ENCODE measurements around the gene MYBPH. TPM values are rescaled to one million over a fixed set of nuclear protein-coding genes. Genes with fewer than 3 reads are reported as not detected.

MYBPH gene
- polyA plus RNA-seq (ENCODE audit: insufficient read length in 3 of 3) = under 1 TPM; 0.08 to 0.32 (median 0.31) TPM

DNA sequence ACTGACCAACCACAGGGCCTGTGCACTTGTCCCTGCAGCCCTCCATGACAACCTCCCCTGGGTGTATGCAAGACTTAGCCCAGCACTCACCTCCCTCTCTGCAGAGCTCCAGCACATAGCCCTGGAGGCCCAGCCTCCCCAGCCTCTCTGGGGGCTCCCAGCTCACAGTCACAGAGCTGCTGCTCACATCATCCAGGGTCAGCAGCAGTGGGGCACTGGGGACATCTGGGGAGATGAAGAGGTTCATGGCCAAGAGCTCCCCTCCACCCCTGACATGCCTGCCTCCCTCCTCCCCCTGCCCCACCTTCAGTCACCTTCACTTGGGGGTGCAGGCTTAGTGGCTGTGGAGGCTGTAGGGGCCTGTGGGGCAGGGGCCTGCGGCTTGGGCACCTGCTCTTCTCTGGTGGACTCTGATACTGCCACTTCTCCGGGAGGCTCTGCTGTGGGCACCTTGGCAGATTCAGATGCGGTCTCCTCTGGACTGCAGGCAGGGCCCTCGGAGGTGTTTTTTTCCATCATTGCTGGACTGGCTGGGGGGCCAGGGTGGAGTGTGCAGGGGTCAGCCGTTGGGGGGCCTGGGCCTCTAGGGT is at the start of gene MYBPH:
TSS of gene MYBPH (minus strand) at position 590 of the 590 bp plus-strand sequence. CDS start at position 519, 71 bp downstream.
- DNase-seq (ENCODE audit: low read depth in 3 of 3, low spot score in 2 of 3) = no peak

DNA sequence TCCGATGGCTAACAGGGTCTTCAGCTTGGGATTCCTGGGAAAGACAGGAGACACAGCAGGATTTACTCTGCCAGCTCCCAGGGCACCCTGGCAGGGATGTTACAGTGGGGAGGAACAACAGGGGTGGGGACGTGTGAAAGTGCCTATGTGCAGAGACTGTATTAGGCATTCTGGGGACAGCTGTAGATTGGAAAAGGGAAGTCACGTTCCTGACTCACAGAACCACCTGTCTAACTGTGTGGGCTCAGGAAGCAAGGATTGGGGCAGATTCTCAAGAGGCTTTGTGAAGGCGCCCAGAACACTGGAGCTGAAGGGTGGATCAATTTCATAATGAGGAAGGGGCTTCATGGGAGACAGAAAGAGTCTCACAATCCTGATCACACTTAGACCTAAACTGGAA is 49.4 kb upstream of the MYBPH start:
- no peak for DNase-seq (ENCODE audit: low read depth in 3 of 3, low spot score in 2 of 3)

- no peak for DNase-seq (ENCODE audit: low read depth in 3 of 3, low spot score in 2 of 3)
Measured at GRCh38 chr1:203223012-203223775, 47.6 kb upstream of the MYBPH start.

GRCh38 chr1:203219934-203220333 is 44.3 kb upstream of the MYBPH start:
- DNase-seq (ENCODE audit: low read depth in 3 of 3, low spot score in 2 of 3) = no peak

DNA sequence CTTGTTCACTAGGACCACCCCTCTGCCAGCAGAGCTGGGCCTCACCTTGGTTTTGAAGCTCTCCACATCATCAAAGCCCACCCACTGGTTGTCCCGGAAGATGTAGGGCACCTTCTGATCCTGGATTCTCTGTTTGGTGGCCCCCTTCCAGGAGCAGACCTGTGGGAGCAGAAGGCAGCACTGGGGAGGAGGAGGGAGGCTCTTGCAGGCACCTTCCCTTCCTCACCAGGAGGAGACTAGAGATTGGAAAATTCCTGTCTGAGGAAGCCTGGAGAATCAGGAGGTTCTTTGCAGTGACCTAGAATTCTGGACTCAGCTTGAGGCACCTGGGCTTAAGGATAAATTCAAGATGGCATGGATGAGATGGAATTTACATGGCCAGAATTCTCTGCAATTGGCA is 43.5 kb upstream of the MYBPH start:
- DNase-seq (ENCODE audit: low read depth in 3 of 3, low spot score in 2 of 3) = no peak

- DNase-seq (ENCODE audit: low read depth in 3 of 3, low spot score in 2 of 3) = no peak
Measured at GRCh38 chr1:203217668-203218067, 42.0 kb upstream of the MYBPH start.

DNA sequence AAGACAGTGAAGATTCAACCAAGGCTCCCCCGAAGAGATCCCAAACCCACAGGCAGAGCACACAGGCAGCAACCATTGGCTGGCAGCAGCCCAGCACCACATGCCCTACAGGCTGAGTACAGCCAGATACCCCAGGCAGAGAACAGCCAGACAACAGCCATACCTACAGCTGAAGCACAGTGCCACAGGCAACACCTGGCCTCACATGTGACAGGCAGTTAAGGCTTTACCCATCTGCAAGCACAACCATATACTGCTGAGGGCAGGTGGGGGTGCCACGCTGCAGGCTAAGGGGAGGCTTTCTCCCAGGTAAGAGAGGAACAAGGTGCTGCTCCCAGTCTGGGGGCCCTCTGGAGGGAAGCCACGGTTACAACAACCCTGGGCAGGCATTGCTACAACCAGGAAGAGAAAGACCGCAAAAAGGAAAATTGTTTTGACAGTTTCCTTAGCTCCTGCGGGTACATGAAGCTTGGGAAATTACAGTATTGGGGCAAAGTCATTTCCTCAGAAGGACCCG is 41.6 kb upstream of the MYBPH start:
- DNase-seq (ENCODE audit: low read depth in 3 of 3, low spot score in 2 of 3) = no peak

DNA sequence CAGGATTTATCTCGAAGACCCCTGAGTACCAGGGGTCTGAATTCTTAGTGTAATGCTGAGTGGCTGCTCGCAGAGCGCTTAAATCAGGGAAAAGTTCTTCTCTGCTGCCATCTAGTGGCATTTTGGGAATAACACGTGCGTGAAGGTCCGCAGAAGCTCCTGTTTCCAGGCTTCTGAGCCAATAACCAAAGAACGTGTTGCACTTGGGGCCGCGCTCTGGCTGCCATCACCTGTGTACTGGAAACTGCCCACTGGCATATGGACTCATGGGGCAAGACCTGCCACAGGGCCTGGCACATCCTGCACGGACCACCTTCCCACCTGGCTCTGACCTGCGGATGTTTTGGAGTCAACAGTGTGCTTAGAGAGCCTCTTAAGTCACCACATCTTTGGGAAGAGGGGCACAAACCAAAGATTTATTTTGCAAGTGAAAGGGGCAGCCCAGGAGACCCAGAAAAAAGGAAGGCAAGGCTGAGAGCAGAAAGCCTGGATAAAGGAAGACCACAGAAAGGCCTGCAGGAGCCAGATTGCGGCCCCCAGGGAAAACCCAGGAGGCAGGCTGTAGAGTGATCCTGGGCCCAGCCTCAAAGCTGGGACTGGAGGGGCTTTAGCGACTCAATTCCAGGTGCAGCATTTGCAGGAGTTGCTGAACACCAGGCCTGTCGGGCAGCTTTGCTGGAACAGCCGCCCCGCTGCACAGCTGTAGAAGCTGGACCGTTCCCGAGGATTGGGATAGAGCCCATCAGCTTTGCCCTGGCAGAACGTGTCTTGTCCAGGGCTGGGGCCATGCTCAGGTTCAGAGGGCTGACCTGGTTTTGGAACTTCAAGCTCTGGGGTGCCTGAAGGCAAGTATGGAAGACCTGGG is 40.9 kb upstream of the MYBPH start:
- peak; percentile 64 to 75 (median 73) for DNase-seq (ENCODE audit: low read depth in 3 of 3, low spot score in 2 of 3)

DNA sequence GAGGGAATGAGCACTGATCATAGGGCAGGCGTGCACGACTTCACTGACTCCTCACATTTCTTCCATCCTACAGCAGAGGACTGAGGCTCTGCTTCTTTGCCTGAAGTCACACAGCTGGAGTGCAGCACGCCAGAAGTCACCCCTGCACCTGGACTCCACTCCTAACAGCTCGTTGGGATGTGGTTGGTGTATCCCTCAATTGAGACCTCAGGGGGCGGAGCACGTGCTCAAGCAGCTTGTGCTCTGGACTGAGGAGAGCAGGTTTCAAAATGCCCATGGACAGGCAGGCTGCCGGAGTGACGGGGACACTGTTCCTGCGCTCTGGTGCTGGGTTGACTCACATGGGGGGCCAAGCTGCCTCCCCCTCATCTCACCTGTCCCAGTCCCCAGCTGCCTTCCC is 39.9 kb upstream of the MYBPH start:
- no peak for DNase-seq (ENCODE audit: low read depth in 3 of 3, low spot score in 2 of 3)

DNA sequence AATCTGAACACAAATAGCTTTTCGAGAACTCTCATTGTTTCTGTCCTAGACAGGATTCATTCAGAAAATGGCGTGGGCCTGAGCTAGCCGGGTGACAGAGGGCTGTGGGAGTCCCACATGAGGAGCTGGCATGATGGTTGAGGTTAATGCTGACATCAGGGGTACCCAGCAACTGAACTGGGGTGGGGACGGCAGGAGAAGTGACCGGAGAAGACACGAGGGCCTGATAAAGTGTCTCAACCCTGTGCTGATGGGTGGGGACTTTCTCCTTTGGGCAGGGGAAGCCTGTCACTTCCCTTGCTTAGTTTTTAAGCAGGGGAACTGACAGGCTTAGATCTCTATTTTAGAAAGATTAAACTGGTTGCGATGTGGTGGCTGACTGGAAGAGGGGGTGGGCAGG is 39.2 kb upstream of the MYBPH start:
- DNase-seq (ENCODE audit: low read depth in 3 of 3, low spot score in 2 of 3) = no peak

DNA sequence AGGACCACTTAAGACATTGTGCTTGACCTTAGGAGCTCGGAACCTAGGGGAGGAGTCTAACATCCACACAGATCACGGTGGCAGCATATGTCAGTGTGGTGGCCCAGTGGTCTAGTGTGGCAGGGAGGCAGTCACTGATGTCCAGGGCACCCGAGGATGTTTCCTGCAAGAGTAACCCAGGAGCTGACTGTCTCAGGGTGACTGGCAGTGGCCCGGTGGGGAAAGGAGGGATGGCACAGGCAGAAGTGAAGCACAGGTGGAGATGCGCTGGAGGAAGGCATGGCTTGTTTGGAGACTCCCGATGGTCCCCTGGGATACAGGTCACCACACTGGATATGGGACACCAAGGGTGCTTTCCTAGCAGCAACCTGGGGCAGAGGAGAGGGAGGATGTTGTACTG is 37.5 kb upstream of the MYBPH start:
- no peak for DNase-seq (ENCODE audit: low read depth in 3 of 3, low spot score in 2 of 3)

DNA sequence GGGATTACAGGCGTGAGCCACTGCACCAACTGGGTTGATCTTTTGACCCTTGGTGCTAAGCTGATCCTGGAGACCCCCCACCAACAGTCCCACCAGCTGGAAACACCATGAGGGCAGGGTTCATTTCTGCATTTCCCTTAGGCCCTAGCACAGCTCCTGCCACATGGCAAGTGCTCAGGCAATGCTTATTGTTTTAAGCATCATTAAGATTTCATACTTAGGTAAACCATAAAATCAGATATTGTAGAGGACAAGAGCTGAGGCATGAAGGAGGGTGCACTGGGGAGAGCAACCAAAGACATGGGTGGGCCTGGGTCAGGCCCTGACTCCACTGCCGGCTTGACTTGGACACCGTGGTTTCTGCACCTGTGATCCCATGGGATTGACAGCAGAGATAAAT is 36.2 kb upstream of the MYBPH start:
- no peak for DNase-seq (ENCODE audit: low read depth in 3 of 3, low spot score in 2 of 3)

DNA sequence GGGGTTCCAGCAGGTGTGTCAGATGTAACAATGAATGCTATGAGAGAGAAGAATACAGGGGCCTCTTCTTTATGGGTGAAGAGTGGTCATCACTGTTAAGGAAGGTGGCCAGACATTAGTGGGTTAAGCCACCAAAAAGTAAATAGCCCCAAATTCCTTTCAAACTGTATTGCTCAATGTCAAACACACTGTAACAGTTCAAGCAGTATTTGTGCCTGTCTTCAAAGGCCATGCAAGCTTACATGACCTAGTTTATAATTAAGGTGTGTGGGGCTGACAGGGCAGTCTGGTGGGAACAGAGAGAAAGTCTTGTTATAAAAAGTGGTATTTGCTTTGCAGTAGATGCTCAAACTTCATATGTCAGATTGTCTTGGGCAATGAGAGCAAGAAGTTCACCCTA is 35.4 kb upstream of the MYBPH start:
- DNase-seq (ENCODE audit: low read depth in 3 of 3, low spot score in 2 of 3) = no peak

- no peak for DNase-seq (ENCODE audit: low read depth in 3 of 3, low spot score in 2 of 3)
Measured at GRCh38 chr1:203210350-203210749, 34.7 kb upstream of the MYBPH start.

GRCh38 chr1:203208181-203208580 is 32.6 kb upstream of the MYBPH start:
- DNase-seq (ENCODE audit: low read depth in 3 of 3, low spot score in 2 of 3) = no peak

GRCh38 chr1:203207751-203208150 is 32.1 kb upstream of the MYBPH start:
- DNase-seq (ENCODE audit: low read depth in 3 of 3, low spot score in 2 of 3) = no peak

- DNase-seq (ENCODE audit: low read depth in 3 of 3, low spot score in 2 of 3) = no peak
Measured at GRCh38 chr1:203206129-203206687, 30.6 kb upstream of the MYBPH start.

DNA sequence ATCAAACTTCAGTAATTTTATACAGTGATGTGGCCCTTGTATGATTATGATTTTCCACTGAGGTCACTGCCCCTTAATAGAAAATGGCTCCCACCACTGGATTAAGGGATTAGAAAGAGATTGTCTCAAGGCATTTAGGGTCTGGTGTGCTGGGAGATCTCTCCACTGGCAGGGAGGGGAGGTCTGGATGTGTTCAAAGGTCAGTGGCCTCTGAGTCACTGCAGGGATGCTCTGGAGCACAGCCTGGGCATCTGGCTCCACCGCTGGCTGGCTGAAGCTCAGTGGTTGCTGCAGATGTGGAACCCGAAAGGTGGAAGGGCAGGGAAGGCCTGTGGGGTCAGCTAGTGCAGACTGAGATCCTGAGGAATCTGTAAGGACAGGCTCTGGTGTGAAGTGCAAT is 29.1 kb upstream of the MYBPH start:
- DNase-seq (ENCODE audit: low read depth in 3 of 3, low spot score in 2 of 3) = no peak

DNA sequence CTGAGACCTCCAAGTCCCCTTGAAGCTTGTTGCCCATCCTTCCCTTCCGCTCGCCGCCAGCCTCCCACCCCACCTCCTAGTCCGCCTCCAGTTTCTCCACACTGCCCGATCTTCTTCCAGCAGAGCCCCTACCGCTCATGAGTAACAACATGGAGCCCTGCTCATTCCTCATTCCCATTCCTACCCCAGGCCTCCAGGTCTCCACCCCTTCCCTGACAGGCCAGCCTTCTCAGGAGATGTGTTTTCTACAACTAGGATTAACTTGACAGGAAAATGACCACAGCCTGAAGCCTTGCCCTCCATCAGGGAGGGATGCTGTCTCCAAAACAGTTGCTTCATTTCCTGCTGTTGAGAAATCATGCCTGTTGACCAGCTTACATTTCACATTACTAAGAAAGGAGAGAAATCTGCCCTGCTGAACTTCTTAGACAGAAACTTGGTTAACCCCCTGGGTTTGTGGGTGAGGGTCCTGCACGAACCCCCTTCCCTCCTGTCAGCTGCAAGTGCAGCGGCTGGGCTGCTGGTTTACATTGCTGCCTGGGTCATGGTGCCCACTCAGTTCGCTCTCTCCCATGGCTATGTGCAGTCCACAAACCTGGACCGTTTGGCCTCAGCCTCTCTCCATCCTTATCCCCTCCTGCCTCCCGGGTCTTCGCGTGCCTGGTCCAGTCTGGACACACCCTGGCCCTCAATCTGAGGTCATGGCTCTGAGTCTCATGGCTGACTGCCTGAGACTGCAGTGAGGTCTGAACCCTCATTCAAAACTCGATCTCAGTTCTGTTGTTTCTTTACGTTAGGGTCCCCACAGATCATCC is 27.0 kb upstream of the MYBPH start:
- DNase-seq (ENCODE audit: low read depth in 3 of 3, low spot score in 2 of 3) = no peak

Measured in right renal cortex interstitium (tissue), 3 donors.